H9 (cell line): ENCODE results near the gene MIPOL1. TPM values are rescaled to one million over a fixed set of nuclear protein-coding genes. Genes with fewer than 3 reads are reported as not detected.

Experiments used
- DNase-seq: peaks from one replicate; pipeline ENCODE4 v3.0.0-alpha.2; 2017
- H2AFZ ChIP-seq: one replicate; pipeline ENCODE4 v1.6.1; 2013; ENCODE audit warnings: mild to moderate bottlenecking, low read length, control low read depth, moderate library complexity
- H2AK5ac ChIP-seq: 2 replicates; pipeline ENCODE4 v1.6.1; 2013; ENCODE audit warnings: low read length, control low read depth, mixed read lengths; ENCODE audit not compliant: insufficient read length
- H2BK120ac ChIP-seq: one replicate; pipeline ENCODE4 v1.6.1; 2013; ENCODE audit warnings: low read depth, mild to moderate bottlenecking, low read length, control low read depth, inconsistent platforms; ENCODE audit not compliant: poor library complexity, severe bottlenecking
- H2BK12ac ChIP-seq: 2 replicates; pipeline ENCODE4 v1.6.1; 2013; ENCODE audit warnings: low read length, control low read depth, mixed read lengths, low read depth; ENCODE audit not compliant: insufficient read length
- H2BK15ac ChIP-seq: 2 replicates; pipeline ENCODE4 v1.6.1; 2013; ENCODE audit warnings: low read depth, low read length, control low read depth
- H2BK20ac ChIP-seq: one replicate; pipeline ENCODE4 v1.6.1; 2013; ENCODE audit warnings: low read depth, mild to moderate bottlenecking, low read length, control low read depth, inconsistent platforms; ENCODE audit not compliant: poor library complexity, severe bottlenecking
- H2BK5ac ChIP-seq: 2 replicates; pipeline ENCODE4 v1.6.1; 2013; ENCODE audit warnings: low read length, control low read depth, mixed read lengths; ENCODE audit not compliant: insufficient read length
- H3K14ac ChIP-seq: 2 replicates; pipeline ENCODE4 v1.6.1; 2013; ENCODE audit warnings: low read length, control low read depth; ENCODE audit not compliant: insufficient read depth
- H3K18ac ChIP-seq: 2 replicates; pipeline ENCODE4 v1.6.1; 2013; ENCODE audit warnings: low read depth, mild to moderate bottlenecking, mixed read lengths, low read length, control low read depth; ENCODE audit not compliant: insufficient read length
- H3K23ac ChIP-seq: 2 replicates; pipeline ENCODE4 v1.6.1; 2013; ENCODE audit warnings: low read length, control low read depth, mixed read lengths, low read depth; ENCODE audit not compliant: insufficient read length
- H3K23me2 ChIP-seq: 2 replicates; pipeline ENCODE4 v1.6.1; 2013; ENCODE audit warnings: low read depth, mild to moderate bottlenecking, mixed read lengths, low read length, control low read depth; ENCODE audit not compliant: insufficient read length, poor library complexity, severe bottlenecking
- H3K27ac ChIP-seq: 2 replicates; pipeline ENCODE4 v1.5.1; 2013; ENCODE audit warnings: low read length, control low read depth, mixed read lengths, low read depth; ENCODE audit not compliant: insufficient read length
- H3K27me3 ChIP-seq: 2 replicates; pipeline ENCODE4 v1.6.1; 2013; ENCODE audit warnings: low read length, control low read depth, inconsistent platforms; ENCODE audit not compliant: insufficient read depth
- H3K4ac ChIP-seq: 2 replicates; pipeline ENCODE4 v1.6.1; 2013; ENCODE audit warnings: low read depth, mild to moderate bottlenecking, control low read depth, inconsistent platforms, low read length, moderate library complexity
- H3K4me1 ChIP-seq: 2 replicates; pipeline ENCODE4 v1.6.1; 2013; ENCODE audit warnings: low read length, control low read depth, inconsistent platforms; ENCODE audit not compliant: insufficient read depth
- H3K4me2 ChIP-seq: 2 replicates; pipeline ENCODE4 v1.6.1; 2013; ENCODE audit warnings: low read length, control low read depth, mixed read lengths; ENCODE audit not compliant: insufficient read length, insufficient read depth
- H3K56ac ChIP-seq: 2 replicates; pipeline ENCODE4 v1.6.1; 2013; ENCODE audit warnings: low read depth, mild to moderate bottlenecking, mixed read lengths, low read length, control low read depth; ENCODE audit not compliant: insufficient read length
- H3K79me1 ChIP-seq: 2 replicates; pipeline ENCODE4 v1.6.1; 2013; ENCODE audit warnings: low read depth, mild to moderate bottlenecking, moderate library complexity, low read length, control low read depth, inconsistent platforms; ENCODE audit not compliant: insufficient read depth, poor library complexity, severe bottlenecking
- H3K79me2 ChIP-seq: 2 replicates; pipeline ENCODE4 v1.6.1; 2013; ENCODE audit warnings: low read length, control low read depth, inconsistent platforms; ENCODE audit not compliant: insufficient read depth
- H3K9ac ChIP-seq: 2 replicates; pipeline ENCODE4 v1.6.1; 2013; ENCODE audit warnings: low read length, control low read depth, mixed read lengths; ENCODE audit not compliant: insufficient read length; ENCODE audit errors: extremely low read depth
- H3K9me3 ChIP-seq: one replicate; pipeline ENCODE4 v1.6.1; 2013; ENCODE audit warnings: low read depth, low read length, inconsistent platforms; ENCODE audit not compliant: control insufficient read depth
- H3T11ph ChIP-seq: one replicate; pipeline ENCODE4 v1.6.1; 2013; ENCODE audit warnings: mild to moderate bottlenecking, low read length, control low read depth, inconsistent platforms
- H4K20me1 ChIP-seq: one replicate; pipeline ENCODE4 v1.6.1; 2013; ENCODE audit not compliant: control insufficient read depth, insufficient read length, insufficient read depth
- H4K5ac ChIP-seq: 2 replicates; pipeline ENCODE4 v1.6.1; 2013; ENCODE audit warnings: low read depth, mild to moderate bottlenecking, mixed read lengths, low read length, control low read depth; ENCODE audit not compliant: insufficient read length
- H4K8ac ChIP-seq: replicated peaks from 2 replicates; pipeline ENCODE4 v1.6.1; 2013; ENCODE audit warnings: low read length, control low read depth, mixed read lengths, low read depth; ENCODE audit not compliant: insufficient read length
- H4K91ac ChIP-seq: 2 replicates; pipeline ENCODE4 v1.6.1; 2013; ENCODE audit warnings: low read depth, mild to moderate bottlenecking, moderate library complexity, mixed read lengths, low read length, control low read depth; ENCODE audit not compliant: insufficient read length
- H3K27ac Mint-ChIP-seq, 3 experiments: 2 replicates in 2 of 3; 3 replicates in 1 of 3; pipeline ENCODE4 v1.8.0; 2020 to 2021; ENCODE audit warnings: mixed read lengths in 3 of 3, mild to moderate bottlenecking in 1 of 3, moderate library complexity in 1 of 3
- H3K27me3 Mint-ChIP-seq: 2 replicates; pipeline ENCODE4 v1.8.0; 2021; ENCODE audit warnings: low read depth, mild to moderate bottlenecking, moderate library complexity, mixed read lengths
- H3K36me3 Mint-ChIP-seq, 3 experiments: 2 replicates in 2 of 3; 3 replicates in 1 of 3; pipeline ENCODE4 v1.8.0; 2020 to 2021; ENCODE audit warnings: low read depth in 3 of 3, mixed read lengths in 3 of 3; ENCODE audit not compliant: insufficient read depth in 1 of 3
- H3K4me1 Mint-ChIP-seq, 2 experiments: 2 replicates each; pipeline ENCODE4 v1.8.0; 2020; ENCODE audit warnings: mixed read lengths in 2 of 2
- H3K4me3 Mint-ChIP-seq, 2 experiments: 2 replicates in 1 of 2; 3 replicates in 1 of 2; pipeline ENCODE4 v1.8.0; 2020 to 2021; ENCODE audit warnings: mild to moderate bottlenecking in 2 of 2, mixed read lengths in 2 of 2, moderate library complexity in 1 of 2
- H3K9me3 Mint-ChIP-seq, 2 experiments: 2 replicates in 1 of 2; 3 replicates in 1 of 2; pipeline ENCODE4 v1.8.0; 2020; ENCODE audit warnings: mild to moderate bottlenecking in 2 of 2, mixed read lengths in 2 of 2, moderate library complexity in 1 of 2
- WGBS: extraction: QIAGEN DNeasy Blood & Tissue Kit; methylation state at CpG from one replicate; pipeline ENCODE4 v1.1.7; 2013; ENCODE audit warnings: missing lambda C conversion rate, low lambda C conversion rate, mixed read lengths; ENCODE audit not compliant: insufficient read length; ENCODE audit errors: extremely low coverage; 5-methylcytosine and 5-hydroxymethylcytosine counted together
- total RNA-seq: library from RNA; stranded (reverse); gene quantifications from 2 replicates; pipeline ENCODE4 v1.2.1, GENCODE V29; 2021
- TF ChIP-seq, protein P1 (sequence below): fragments of 200-600 bp; sonication (generic); conservative IDR thresholded peaks from 3 replicates; pipeline ENCODE4 v1.8.0; 2021; ENCODE audit warnings: antibody characterized with exemption, mild to moderate bottlenecking

The MIPOL1 gene
- total RNA-seq, 1 experiment from 2014 or later = 15.6 TPM

DNA sequence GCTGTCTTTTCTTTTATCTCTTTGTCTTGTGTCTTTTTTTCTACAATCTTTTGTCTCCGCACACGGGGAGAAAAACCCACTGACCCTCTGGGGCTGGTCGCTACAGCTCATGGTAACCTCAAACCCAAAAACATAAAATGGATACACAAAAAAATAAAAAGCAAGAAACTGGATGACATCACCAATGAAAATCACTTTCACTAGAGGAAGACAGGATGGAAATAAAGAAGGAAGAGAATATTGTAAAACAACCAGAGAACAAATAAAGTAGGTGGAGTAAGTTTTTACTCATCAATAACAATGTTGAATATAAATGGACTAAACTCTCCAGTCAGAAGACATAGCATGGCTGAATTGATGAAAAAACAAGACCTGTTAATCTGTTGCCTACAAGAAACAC lies 17.6 kb downstream of the MIPOL1 start:
- H4K8ac ChIP-seq = no peak overlapping the region
- no peak overlapping the region for H2BK20ac ChIP-seq
- no peak overlapping the region for H4K91ac ChIP-seq
- H3K79me1 ChIP-seq = peaks cover 3% of the 10 kb centered on the region
- no peak overlapping the region for H4K5ac ChIP-seq
- no peak overlapping the region for H3K4me3 Mint-ChIP-seq
- no peak overlapping the region for H3K14ac ChIP-seq
- H2BK120ac ChIP-seq = no peak overlapping the region
- no peak overlapping the region for H3K9ac ChIP-seq
- no peak for DNase-seq
- no peak overlapping the region for H3K4me2 ChIP-seq
- H3K9me3 Mint-ChIP-seq = peaks cover 2 to 12% of the 10 kb centered on the region in 2 experiments; a peak in 3 of 5 replicates
- no peak overlapping the region for H2AK5ac ChIP-seq
- H3K4me1 ChIP-seq = no peaks in the 10 kb centered on the region
- H2BK12ac ChIP-seq = no peak overlapping the region
- no peaks in the 10 kb centered on the region for H3K27me3 ChIP-seq
- H4K20me1 ChIP-seq = no peaks in the 10 kb centered on the region
- H3K27ac ChIP-seq = no peak overlapping the region
- no peak overlapping the region for H2BK5ac ChIP-seq
- H3K56ac ChIP-seq = no peak overlapping the region
- no peaks in the 10 kb centered on the region for H3K9me3 ChIP-seq
- no peak overlapping the region for H3K4ac ChIP-seq
- H3K79me2 ChIP-seq = no peaks in the 10 kb centered on the region
- H2AFZ ChIP-seq = no peak overlapping the region
- no peak overlapping the region for H3K27ac Mint-ChIP-seq
- H2BK15ac ChIP-seq = no peak overlapping the region
- no peaks in the 10 kb centered on the region for H3K27me3 Mint-ChIP-seq
- no peaks in the 10 kb centered on the region for H3K23me2 ChIP-seq
- H3K23ac ChIP-seq = no peak overlapping the region
- H3K18ac ChIP-seq = no peak overlapping the region
- no peak overlapping the region for H3T11ph ChIP-seq
- H3K4me1 Mint-ChIP-seq = 0 out of 4 replicates have a peak, but pooled peaks cover 0 to 2% of the 10 kb centered on the region in 2 experiments
- no CpG with 5 or more reads among the region's 3 CpGs for WGBS
- peaks cover 5 to 27% (median 13%) of the 10 kb centered on the region in 3 experiments for H3K36me3 Mint-ChIP-seq
- TF ChIP-seq, protein P1, sequence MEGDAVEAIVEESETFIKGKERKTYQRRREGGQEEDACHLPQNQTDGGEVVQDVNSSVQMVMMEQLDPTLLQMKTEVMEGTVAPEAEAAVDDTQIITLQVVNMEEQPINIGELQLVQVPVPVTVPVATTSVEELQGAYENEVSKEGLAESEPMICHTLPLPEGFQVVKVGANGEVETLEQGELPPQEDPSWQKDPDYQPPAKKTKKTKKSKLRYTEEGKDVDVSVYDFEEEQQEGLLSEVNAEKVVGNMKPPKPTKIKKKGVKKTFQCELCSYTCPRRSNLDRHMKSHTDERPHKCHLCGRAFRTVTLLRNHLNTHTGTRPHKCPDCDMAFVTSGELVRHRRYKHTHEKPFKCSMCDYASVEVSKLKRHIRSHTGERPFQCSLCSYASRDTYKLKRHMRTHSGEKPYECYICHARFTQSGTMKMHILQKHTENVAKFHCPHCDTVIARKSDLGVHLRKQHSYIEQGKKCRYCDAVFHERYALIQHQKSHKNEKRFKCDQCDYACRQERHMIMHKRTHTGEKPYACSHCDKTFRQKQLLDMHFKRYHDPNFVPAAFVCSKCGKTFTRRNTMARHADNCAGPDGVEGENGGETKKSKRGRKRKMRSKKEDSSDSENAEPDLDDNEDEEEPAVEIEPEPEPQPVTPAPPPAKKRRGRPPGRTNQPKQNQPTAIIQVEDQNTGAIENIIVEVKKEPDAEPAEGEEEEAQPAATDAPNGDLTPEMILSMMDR = no peak
